ENCODE measurements around the gene MIAT. TPM values are rescaled to one million over a fixed set of nuclear protein-coding genes. Genes with fewer than 3 reads are reported as not detected.

MIAT gene
- total and polyA plus RNA-seq, 2 donors (not counting 1 experiment from before 2014, with no cell fraction given), result 1.9 to 10.2 TPM

- no peaks in the 10 kb centered on the region for H3K9me3 ChIP-seq (ENCODE audit: control insufficient read depth, insufficient read depth, low read depth, low read length)
- no peak for TF ChIP-seq CTCF (conservative IDR thresholded peaks at IDR 0.05 in 1 of 2, IDR thresholded peaks at IDR 0.05 in 1 of 2; ENCODE audit: low read depth in 1 of 2, low read length in 2 of 2)
- TF ChIP-seq EZH2 (IDR thresholded peaks at IDR 0.05; ENCODE audit: low read length, missing control alignments), result no peak
- no peak overlapping the region for H3K9ac ChIP-seq (ENCODE audit: insufficient read depth, low read length)
- no peak for DNase-seq (ENCODE audit: low read depth in 2 of 2)
- peaks cover 2% of the 10 kb centered on the region for H3K4me1 ChIP-seq (ENCODE audit: control insufficient read depth, extremely low read depth, insufficient read depth, low read length)
- no peak overlapping the region for H2AFZ ChIP-seq (ENCODE audit: low read length)
- no peaks in the 10 kb centered on the region for H3K27me3 ChIP-seq (ENCODE audit: control insufficient read depth, insufficient read depth, low read length)
- no peak overlapping the region for H3K4me3 ChIP-seq (replicated peaks in 1 of 4; ENCODE audit: control extremely low read depth in 1 of 4, insufficient read depth in 1 of 4, low read depth in 3 of 4, low read length in 4 of 4)
- H3K27ac ChIP-seq (ENCODE audit: insufficient read depth, low read length), result no peak overlapping the region
- no peak overlapping the region for H3K4me2 ChIP-seq (ENCODE audit: extremely low read depth, insufficient read depth, low read length)
- H4K20me1 ChIP-seq (ENCODE audit: control insufficient read depth, extremely low read depth, insufficient read depth, low read length), result no peaks in the 10 kb centered on the region
- peaks cover 14% of the 10 kb centered on the region for H3K79me2 ChIP-seq (ENCODE audit: control insufficient read depth, insufficient read depth, low read length)
- no peaks in the 10 kb centered on the region for H3K36me3 ChIP-seq (ENCODE audit: control insufficient read depth, insufficient read depth, low read length)
These were observed 13.1 kb downstream of the MIAT start for GRCh38 chr22:26670459-26670858.

DNA sequence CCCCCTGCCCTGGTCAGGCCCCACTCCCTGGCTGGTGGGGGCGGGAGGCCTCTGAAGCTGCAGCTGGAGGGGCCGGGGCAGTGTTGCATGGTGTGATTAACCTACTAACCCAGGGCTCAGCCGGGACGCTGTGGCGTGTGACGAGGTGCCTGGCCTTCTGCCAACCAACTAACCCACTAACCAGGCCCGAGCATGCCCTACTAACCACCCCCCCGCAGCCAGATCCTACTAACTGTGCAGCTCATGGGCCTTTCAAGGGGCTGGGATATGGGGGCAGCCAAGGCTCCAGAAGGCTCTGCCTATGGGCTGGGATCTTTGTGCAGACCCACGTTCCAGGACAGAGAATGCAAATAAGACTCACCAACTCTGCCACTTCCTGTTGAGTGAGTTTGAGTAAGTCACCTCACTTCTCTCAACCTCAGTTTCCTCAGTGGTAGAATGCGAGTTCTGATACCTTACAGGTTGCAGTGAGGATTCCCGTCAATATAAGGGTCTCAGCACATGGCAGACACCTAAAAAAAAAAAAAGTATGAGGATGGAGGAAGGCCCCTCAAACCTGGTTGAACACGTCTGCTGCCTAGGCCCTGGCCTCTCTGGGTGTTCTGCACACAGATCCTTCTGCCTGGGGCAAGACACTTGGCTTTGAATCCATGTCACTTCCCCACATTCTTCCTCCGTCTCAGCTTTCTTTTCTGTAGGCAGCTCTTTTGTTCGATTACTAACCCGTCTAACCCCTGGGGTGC lies 14.1 kb downstream of the MIAT start:
- Histone ChIP-seq H4K20me1 (ENCODE audit: control insufficient read depth, extremely low read depth, insufficient read depth, low read length) (no peaks in the 10 kb centered on the region), H3K36me3 (ENCODE audit: control insufficient read depth, insufficient read depth, low read length) (no peaks in the 10 kb centered on the region), H3K79me2 (ENCODE audit: control insufficient read depth, insufficient read depth, low read length) (peaks cover 14% of the 10 kb centered on the region), H3K9ac (ENCODE audit: insufficient read depth, low read length) (no peak overlapping the region), H3K9me3 (ENCODE audit: control insufficient read depth, insufficient read depth, low read depth, low read length) (no peaks in the 10 kb centered on the region), H2AFZ (ENCODE audit: low read length) (no peak overlapping the region), H3K4me2 (ENCODE audit: extremely low read depth, insufficient read depth, low read length) (no peak overlapping the region), H3K27me3 (ENCODE audit: control insufficient read depth, insufficient read depth, low read length) (no peaks in the 10 kb centered on the region), H3K27ac (ENCODE audit: insufficient read depth, low read length) (no peak overlapping the region), H3K4me3 (replicated peaks in 1 of 4; ENCODE audit: control extremely low read depth in 1 of 4, insufficient read depth in 1 of 4, low read depth in 3 of 4, low read length in 4 of 4) (no peak overlapping the region), H3K4me1 (ENCODE audit: control insufficient read depth, extremely low read depth, insufficient read depth, low read length) (peaks cover 2% of the 10 kb centered on the region)
- no peak for DNase-seq (ENCODE audit: low read depth in 2 of 2)
- TF ChIP-seq EZH2 (IDR thresholded peaks at IDR 0.05; ENCODE audit: low read length, missing control alignments) (no peak), CTCF (conservative IDR thresholded peaks at IDR 0.05 in 1 of 2, IDR thresholded peaks at IDR 0.05 in 1 of 2; ENCODE audit: low read depth in 1 of 2, low read length in 2 of 2) (no peak)

DNA sequence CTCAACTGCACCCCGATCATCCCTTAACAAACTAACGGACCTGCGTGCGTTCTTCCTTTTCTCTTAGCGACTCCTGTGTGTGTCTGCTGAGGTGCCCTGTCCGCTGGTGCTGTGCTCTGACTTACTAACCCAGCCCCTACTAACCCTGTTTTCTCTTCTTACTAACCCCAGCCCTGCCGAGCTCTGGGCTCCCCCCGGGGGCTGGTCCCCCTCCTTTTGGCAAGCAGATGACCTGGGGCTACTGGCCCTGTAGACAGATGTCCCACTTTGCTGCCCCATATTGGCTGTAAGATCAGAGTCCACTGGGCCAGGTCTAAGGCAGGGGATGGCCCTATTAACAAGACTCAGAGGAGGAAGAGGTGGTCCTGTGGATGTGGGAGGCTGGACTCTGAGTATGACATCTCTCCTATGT lies 14.7 kb downstream of the MIAT start:
- H3K4me2 ChIP-seq (ENCODE audit: extremely low read depth, insufficient read depth, low read length), result peak overlapping the region; percentile 80
- peak overlapping the region; percentile 96 for H3K27ac ChIP-seq (ENCODE audit: insufficient read depth, low read length)
- H3K27me3 ChIP-seq (ENCODE audit: control insufficient read depth, insufficient read depth, low read length), result no peaks in the 10 kb centered on the region
- H3K36me3 ChIP-seq (ENCODE audit: control insufficient read depth, insufficient read depth, low read length), result no peaks in the 10 kb centered on the region
- peak overlapping the region; percentile 80 for H3K9ac ChIP-seq (ENCODE audit: insufficient read depth, low read length)
- peak overlapping the region; percentile 88 for H2AFZ ChIP-seq (ENCODE audit: low read length)
- H3K4me1 ChIP-seq (ENCODE audit: control insufficient read depth, extremely low read depth, insufficient read depth, low read length), result peaks cover 2% of the 10 kb centered on the region
- no peaks in the 10 kb centered on the region for H4K20me1 ChIP-seq (ENCODE audit: control insufficient read depth, extremely low read depth, insufficient read depth, low read length)
- DNase-seq (ENCODE audit: low read depth in 2 of 2), result no peak
- no peak for TF ChIP-seq CTCF (conservative IDR thresholded peaks at IDR 0.05 in 1 of 2, IDR thresholded peaks at IDR 0.05 in 1 of 2; ENCODE audit: low read depth in 1 of 2, low read length in 2 of 2)
- TF ChIP-seq EZH2 (IDR thresholded peaks at IDR 0.05; ENCODE audit: low read length, missing control alignments), result no peak
- peak overlapping the region; percentile 20 to 95 (median 52) for H3K4me3 ChIP-seq (replicated peaks in 1 of 4; ENCODE audit: control extremely low read depth in 1 of 4, insufficient read depth in 1 of 4, low read depth in 3 of 4, low read length in 4 of 4)
- no peaks in the 10 kb centered on the region for H3K9me3 ChIP-seq (ENCODE audit: control insufficient read depth, insufficient read depth, low read depth, low read length)
- peaks cover 14% of the 10 kb centered on the region for H3K79me2 ChIP-seq (ENCODE audit: control insufficient read depth, insufficient read depth, low read length)
